ENCODE data around the gene NLRP13. TPM values are rescaled to one million over a fixed set of nuclear protein-coding genes. Genes with fewer than 3 reads are reported as not detected.

NLRP13 gene
- total RNA-seq, 4 donors from 2014 or later = not detected

DNA sequence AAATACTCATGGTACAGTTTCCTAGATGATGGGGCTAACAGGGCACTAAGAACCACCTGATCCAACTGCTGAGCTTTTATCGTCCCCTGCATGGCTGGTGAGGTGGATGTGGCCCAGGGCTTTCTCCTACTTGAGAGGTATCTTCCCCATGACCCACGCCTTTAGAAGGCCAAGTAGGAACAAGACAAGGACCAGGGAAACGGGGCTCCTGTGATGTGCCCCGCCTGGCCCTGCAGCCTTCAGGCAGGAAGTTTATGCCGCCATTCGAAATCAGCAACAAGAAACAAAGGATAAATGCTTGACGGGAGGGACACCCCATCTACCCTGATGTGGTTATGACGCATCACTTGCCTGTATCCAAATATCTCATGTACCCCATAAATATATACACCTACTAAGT, 4.1 kb downstream of the NLRP13 start:
- Histone ChIP-seq H3K36me3 (no peaks in the 10 kb centered on the region), H3K4me3 (no peak overlapping the region), H3K4me1 (no peaks in the 10 kb centered on the region), H3K27ac (replicated peaks in 1 of 4) (no peak overlapping the region), H3K27me3 (no peaks in the 10 kb centered on the region), H3K9me3 (peaks cover 0 to 2% (median 0%) of the 10 kb centered on the region in 4 donors)
- intact Hi-C loops (cut with DNase I) = no loop called here
- TF ChIP-seq POLR2A (IDR thresholded peaks at IDR 0.05; ENCODE audit: low read depth) (no peak), POLR2AphosphoS5 (IDR thresholded peaks at IDR 0.05) (no peak), EP300 (IDR thresholded peaks at IDR 0.05) (no peak)
- TF ChIP-seq, protein P1, sequence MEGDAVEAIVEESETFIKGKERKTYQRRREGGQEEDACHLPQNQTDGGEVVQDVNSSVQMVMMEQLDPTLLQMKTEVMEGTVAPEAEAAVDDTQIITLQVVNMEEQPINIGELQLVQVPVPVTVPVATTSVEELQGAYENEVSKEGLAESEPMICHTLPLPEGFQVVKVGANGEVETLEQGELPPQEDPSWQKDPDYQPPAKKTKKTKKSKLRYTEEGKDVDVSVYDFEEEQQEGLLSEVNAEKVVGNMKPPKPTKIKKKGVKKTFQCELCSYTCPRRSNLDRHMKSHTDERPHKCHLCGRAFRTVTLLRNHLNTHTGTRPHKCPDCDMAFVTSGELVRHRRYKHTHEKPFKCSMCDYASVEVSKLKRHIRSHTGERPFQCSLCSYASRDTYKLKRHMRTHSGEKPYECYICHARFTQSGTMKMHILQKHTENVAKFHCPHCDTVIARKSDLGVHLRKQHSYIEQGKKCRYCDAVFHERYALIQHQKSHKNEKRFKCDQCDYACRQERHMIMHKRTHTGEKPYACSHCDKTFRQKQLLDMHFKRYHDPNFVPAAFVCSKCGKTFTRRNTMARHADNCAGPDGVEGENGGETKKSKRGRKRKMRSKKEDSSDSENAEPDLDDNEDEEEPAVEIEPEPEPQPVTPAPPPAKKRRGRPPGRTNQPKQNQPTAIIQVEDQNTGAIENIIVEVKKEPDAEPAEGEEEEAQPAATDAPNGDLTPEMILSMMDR (IDR thresholded peaks at IDR 0.05) = no peak
- no peak for DNase-seq (ENCODE audit: extremely low spot score)
- 79% methylated on average over 8 of the region's 8 CpGs for WGBS

DNA sequence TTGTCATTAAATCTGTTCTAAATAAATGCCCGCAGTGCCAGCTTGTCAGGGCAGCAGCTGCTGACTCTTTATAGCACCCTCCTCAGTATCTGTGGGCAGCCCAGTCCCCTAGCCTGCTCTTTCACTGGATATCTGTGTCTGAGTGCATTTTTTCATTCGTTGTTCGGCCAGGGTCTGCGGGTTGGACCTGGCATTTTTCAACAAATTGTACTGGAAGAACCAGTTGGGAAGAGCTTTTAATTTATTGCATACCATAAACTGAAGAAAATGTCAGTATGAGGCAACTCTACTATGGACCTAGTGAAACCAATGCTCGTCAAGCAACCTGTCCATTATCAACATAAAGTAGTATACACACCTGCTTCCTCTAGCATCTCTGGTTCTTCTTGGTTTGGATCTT, 8.6 kb downstream of the NLRP13 start:
- TF ChIP-seq, protein P1 (IDR thresholded peaks at IDR 0.05) = no peak
- TF ChIP-seq POLR2AphosphoS5 (IDR thresholded peaks at IDR 0.05) (no peak), POLR2A (IDR thresholded peaks at IDR 0.05; ENCODE audit: low read depth) (no peak), EP300 (IDR thresholded peaks at IDR 0.05) (no peak)
- Histone ChIP-seq H3K4me1 (no peaks in the 10 kb centered on the region), H3K9me3 (peaks cover 0 to 16% (median 6%) of the 10 kb centered on the region in 4 donors), H3K27ac (replicated peaks in 1 of 4) (no peak overlapping the region), H3K36me3 (no peaks in the 10 kb centered on the region), H3K27me3 (no peaks in the 10 kb centered on the region), H3K4me3 (no peak overlapping the region)
- intact Hi-C loops (cut with DNase I) = no loop called here
- DNase-seq (ENCODE audit: extremely low spot score) = peak; percentile 66
- 73% methylated on average over 5 of the region's 5 CpGs for WGBS

GRCh38 chr19:55913643-55914268, 18.4 kb downstream of the NLRP13 start:
- intact Hi-C loops (cut with DNase I) = no loop called here
- WGBS = 51% methylated on average over 8 of the region's 9 CpGs
- H3K27me3 ChIP-seq = peaks cover 0 to 26% (median 0%) of the 10 kb centered on the region in 4 donors
- H3K4me1 ChIP-seq = no peaks in the 10 kb centered on the region
- H3K9me3 ChIP-seq = peaks cover 0 to 33% (median 9%) of the 10 kb centered on the region in 4 donors
- H3K27ac ChIP-seq (replicated peaks in 1 of 4) = no peak overlapping the region
- H3K36me3 ChIP-seq = no peaks in the 10 kb centered on the region
- TF ChIP-seq EP300 (IDR thresholded peaks at IDR 0.05) = no peak
- no peak for TF ChIP-seq POLR2A (IDR thresholded peaks at IDR 0.05; ENCODE audit: low read depth)
- DNase-seq (ENCODE audit: extremely low spot score) = peak; percentile 55
- H3K4me3 ChIP-seq = no peak overlapping the region

- 90% methylated on average over 7 of the region's 7 CpGs for WGBS
- no peak for TF ChIP-seq POLR2A (IDR thresholded peaks at IDR 0.05; ENCODE audit: low read depth)
- TF ChIP-seq, protein P1 (IDR thresholded peaks at IDR 0.05) = no peak
- TF ChIP-seq EP300 (IDR thresholded peaks at IDR 0.05) = no peak
- no peak for TF ChIP-seq POLR2AphosphoS5 (IDR thresholded peaks at IDR 0.05)
- H3K27ac ChIP-seq (replicated peaks in 1 of 4) = no peak overlapping the region
- intact Hi-C loops (cut with DNase I) = no loop called here
- H3K9me3 ChIP-seq = peaks cover 0 to 37% (median 9%) of the 10 kb centered on the region in 4 donors
- no peaks in the 10 kb centered on the region for H3K36me3 ChIP-seq
- H3K4me3 ChIP-seq = no peak overlapping the region
- no peaks in the 10 kb centered on the region for H3K4me1 ChIP-seq
- H3K27me3 ChIP-seq = peaks cover 0 to 26% (median 0%) of the 10 kb centered on the region in 4 donors
- DNase-seq (ENCODE audit: extremely low spot score) = peak; percentile 55
Observed at GRCh38 chr19:55912916-55913315, 19.2 kb downstream of the NLRP13 start.

GRCh38 chr19:55909801-55910200, 22.3 kb downstream of the NLRP13 start:
- H3K27ac ChIP-seq (replicated peaks in 1 of 4) = no peak overlapping the region
- no peaks in the 10 kb centered on the region for H3K36me3 ChIP-seq
- no peak overlapping the region for H3K4me3 ChIP-seq
- no peaks in the 10 kb centered on the region for H3K4me1 ChIP-seq
- peaks cover 0 to 16% (median 6%) of the 10 kb centered on the region in 4 donors for H3K9me3 ChIP-seq
- 59% methylated on average over 2 of the region's 2 CpGs for WGBS
- peaks cover 0 to 26% (median 0%) of the 10 kb centered on the region in 4 donors for H3K27me3 ChIP-seq
- intact Hi-C loops (cut with DNase I) = no loop called here
- DNase-seq (ENCODE audit: extremely low spot score) = peak; percentile 62
- TF ChIP-seq POLR2AphosphoS5 (IDR thresholded peaks at IDR 0.05) (no peak), EP300 (IDR thresholded peaks at IDR 0.05) (no peak), POLR2A (IDR thresholded peaks at IDR 0.05; ENCODE audit: low read depth) (no peak)
- TF ChIP-seq, protein P1 (IDR thresholded peaks at IDR 0.05) = no peak
